Measurements from ENCODE around the gene DSE.

- no peak for TF ChIP-seq EP300 (conservative IDR thresholded peaks at IDR 0.05; ENCODE audit: poor library complexity, severe bottlenecking)
- TF ChIP-seq MXI1 (conservative IDR thresholded peaks at IDR 0.05; ENCODE audit: poor library complexity, severe bottlenecking) = no peak
- TF ChIP-seq CTCF (IDR thresholded peaks at IDR 0.05; ENCODE audit: poor library complexity, severe bottlenecking) = no peak
- TF ChIP-seq POLR2AphosphoS5 (IDR thresholded peaks at IDR 0.05) = no peak
- no peak for TF ChIP-seq TAF1 (IDR thresholded peaks at IDR 0.05; ENCODE audit: low read depth)
Measured at GRCh38 chr6:116398316-116399010, 27.7 kb downstream of the DSE start.

Measured in neural cell (in vitro differentiated cells).